Dendritic cell treated with granulocyte-macrophage colony-stimulating factor and Interleukin-4, amounts not matched to agents 40 ng/mL and 50 ng/mL, for 4 days (primary cell): ENCODE results near the gene TMEM207.

ENCODE experiments used
- H3K27ac Mint-ChIP-seq: one replicate; pipeline ENCODE4 v1.8.0; 2022; ENCODE audit warnings: mild to moderate bottlenecking, mixed read lengths
- H3K27me3 Mint-ChIP-seq: one replicate; pipeline ENCODE4 v1.8.0; 2022; ENCODE audit warnings: mild to moderate bottlenecking, mixed read lengths
- H3K36me3 Mint-ChIP-seq: one replicate; pipeline ENCODE4 v1.8.0; 2022; ENCODE audit warnings: low read depth, mixed read lengths
- H3K4me1 Mint-ChIP-seq: one replicate; pipeline ENCODE4 v1.8.0; 2022; ENCODE audit warnings: low read depth, mixed read lengths
- H3K4me3 Mint-ChIP-seq: one replicate; pipeline ENCODE4 v1.8.0; 2022; ENCODE audit warnings: mild to moderate bottlenecking, moderate library complexity, mixed read lengths
- H3K9me3 Mint-ChIP-seq: one replicate; pipeline ENCODE4 v1.8.0; 2022; ENCODE audit warnings: mixed read lengths
- intact Hi-C: fragments of 100-400 bp; cut with micrococcal nuclease; formaldehyde crosslinking; loops from one replicate; pipeline ENCODE4 v1.15.0; 2022

TMEM207 gene

DNA sequence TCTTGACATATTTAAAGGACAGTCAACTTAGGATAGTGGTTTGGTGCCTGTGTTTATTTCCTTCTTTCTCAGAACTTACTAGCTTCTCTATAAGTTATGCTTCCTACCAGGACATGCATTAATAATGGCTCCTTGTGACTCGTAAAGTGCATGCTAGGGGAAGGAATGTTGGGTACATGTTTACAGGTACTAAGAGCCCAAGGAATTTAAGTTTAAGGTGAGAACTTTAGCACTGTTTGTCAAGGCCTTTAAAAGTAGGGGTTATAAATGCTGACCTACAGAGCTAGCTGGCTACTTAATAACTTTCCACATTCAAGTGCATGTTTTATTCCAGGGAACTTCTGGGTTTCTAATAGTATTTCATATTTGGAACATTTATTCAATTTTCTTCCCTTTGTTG, at the start of gene TMEM207:
Gene TMEM207, minus strand, starts transcription at position 101 of the 400 bp plus-strand sequence. Its CDS starts 92 bp downstream, at position 9.
- H3K4me3 Mint-ChIP-seq: no peak within 1 kb of the TSS
- H3K9me3 Mint-ChIP-seq: no peaks in the 10 kb centered on the region
- intact Hi-C loops: loop anchor here (5.0 kb wide), 2 partner anchors 62 to 248 kb away; partner anchors contain the start of gene IL1RAP
- peaks cover 15% of the 10 kb centered on the region for H3K4me1 Mint-ChIP-seq
- no peak within 1 kb of the TSS for H3K27ac Mint-ChIP-seq
- H3K27me3 Mint-ChIP-seq: peaks cover 4% of the 10 kb centered on the region
- H3K36me3 Mint-ChIP-seq: no peaks in the 10 kb centered on the region

DNA sequence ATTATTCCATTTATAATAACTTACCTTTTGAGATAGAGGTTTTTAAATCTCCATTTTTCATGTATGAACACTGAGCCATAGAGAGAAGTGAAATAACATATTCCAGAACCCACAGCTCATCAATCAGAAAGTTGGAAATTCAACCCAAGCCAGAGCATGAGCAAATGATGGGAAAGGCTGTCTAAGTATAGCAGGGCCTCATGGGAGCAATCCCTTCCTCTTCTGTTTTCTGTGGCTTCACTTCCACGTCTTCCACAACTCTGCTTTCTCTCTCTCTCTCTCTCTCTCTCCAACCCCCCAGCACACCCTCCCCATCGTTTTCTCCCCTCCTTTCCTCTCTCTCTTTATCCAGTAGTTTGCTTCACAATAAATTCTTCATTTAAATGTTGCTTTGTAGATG, 49.4 kb upstream of the TMEM207 start:
- Mint-ChIP-seq H3K27me3 (peaks cover 2% of the 10 kb centered on the region), H3K36me3 (no peaks in the 10 kb centered on the region), H3K4me1 (peaks cover 39% of the 10 kb centered on the region), H3K27ac (no peak overlapping the region), H3K9me3 (no peaks in the 10 kb centered on the region), H3K4me3 (no peak overlapping the region)
- intact Hi-C loops: loop anchor here (5.0 kb wide), 1 partner anchor 267 kb away; no protein-coding TSS in a partner anchor

DNA sequence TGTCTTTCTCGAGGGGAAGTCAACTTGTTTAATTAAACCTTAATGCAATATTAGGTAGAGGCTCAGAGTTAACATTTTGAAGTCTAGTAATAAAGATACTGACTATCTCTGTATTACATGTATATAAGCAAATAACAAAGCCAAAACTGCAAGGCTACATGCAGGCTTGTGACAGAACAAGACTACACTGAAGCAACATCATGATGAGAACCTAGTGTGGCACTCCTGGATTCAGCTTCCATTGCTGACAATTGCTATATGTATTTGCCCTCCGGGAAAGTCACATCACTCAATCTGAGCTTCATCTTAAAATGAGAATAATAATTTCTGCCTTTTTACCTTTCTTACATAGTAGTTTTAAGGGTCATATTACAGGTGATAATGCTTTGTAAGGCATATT, 48.6 kb upstream of the TMEM207 start:
- Mint-ChIP-seq H3K36me3 (no peaks in the 10 kb centered on the region), H3K4me1 (peaks cover 39% of the 10 kb centered on the region), H3K27ac (no peak overlapping the region), H3K27me3 (peaks cover 2% of the 10 kb centered on the region), H3K4me3 (no peak overlapping the region), H3K9me3 (no peaks in the 10 kb centered on the region)
- intact Hi-C loops: loop anchor here (5.0 kb wide), 1 partner anchor 266 kb away; no protein-coding TSS in a partner anchor

DNA sequence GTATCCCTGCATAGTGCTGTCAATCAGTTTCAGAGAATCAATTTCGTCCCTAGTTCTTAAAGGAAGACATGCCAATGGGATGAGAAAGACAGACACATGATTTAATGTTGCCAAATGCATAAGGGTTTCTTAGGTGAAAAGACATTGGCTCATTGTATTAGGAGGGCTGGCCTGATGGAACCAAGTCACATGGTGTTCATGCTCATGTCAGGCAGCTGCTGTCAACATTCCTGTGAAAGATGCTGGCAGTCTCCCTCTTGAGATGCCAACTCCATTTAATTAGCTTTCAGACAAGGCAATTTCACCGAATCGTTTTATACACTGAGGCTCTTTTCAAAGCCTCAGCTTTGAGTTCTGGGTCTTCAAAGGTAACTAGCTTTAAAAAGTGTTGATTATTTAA, 48.1 kb upstream of the TMEM207 start:
- Mint-ChIP-seq H3K27me3 (peaks cover 2% of the 10 kb centered on the region), H3K9me3 (no peaks in the 10 kb centered on the region), H3K36me3 (no peaks in the 10 kb centered on the region), H3K27ac (no peak overlapping the region), H3K4me3 (no peak overlapping the region), H3K4me1 (peaks cover 40% of the 10 kb centered on the region)
- intact Hi-C loops: loop anchor here (5.0 kb wide), 1 partner anchor 266 kb away; no protein-coding TSS in a partner anchor

DNA sequence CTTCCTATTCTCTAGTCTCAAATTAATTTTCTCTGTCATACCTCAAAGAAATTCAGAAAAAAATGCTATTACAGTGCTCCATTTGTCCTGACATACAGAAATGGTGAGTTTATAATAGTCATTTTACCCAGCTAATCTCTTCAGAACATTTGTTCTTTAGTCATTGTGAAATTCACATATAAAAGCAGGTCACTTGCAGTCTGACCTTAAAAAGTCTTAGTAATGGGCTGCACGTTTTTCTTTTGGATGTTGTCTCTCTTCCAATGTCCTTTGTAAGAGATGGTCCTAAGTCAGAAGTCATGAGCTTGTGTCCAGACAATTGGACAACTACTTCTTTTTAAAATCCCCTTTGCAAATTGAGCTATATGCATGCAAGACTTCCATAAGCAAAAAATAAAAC, 47.2 kb upstream of the TMEM207 start:
- H3K36me3 Mint-ChIP-seq: no peaks in the 10 kb centered on the region
- intact Hi-C loops: loop anchor here (5.0 kb wide), 1 partner anchor 265 kb away; no protein-coding TSS in a partner anchor
- no peak overlapping the region for H3K4me3 Mint-ChIP-seq
- H3K27me3 Mint-ChIP-seq: peaks cover 2% of the 10 kb centered on the region
- peaks cover 45% of the 10 kb centered on the region for H3K4me1 Mint-ChIP-seq
- peak overlapping the region; percentile 80 for H3K27ac Mint-ChIP-seq
- H3K9me3 Mint-ChIP-seq: no peaks in the 10 kb centered on the region

DNA sequence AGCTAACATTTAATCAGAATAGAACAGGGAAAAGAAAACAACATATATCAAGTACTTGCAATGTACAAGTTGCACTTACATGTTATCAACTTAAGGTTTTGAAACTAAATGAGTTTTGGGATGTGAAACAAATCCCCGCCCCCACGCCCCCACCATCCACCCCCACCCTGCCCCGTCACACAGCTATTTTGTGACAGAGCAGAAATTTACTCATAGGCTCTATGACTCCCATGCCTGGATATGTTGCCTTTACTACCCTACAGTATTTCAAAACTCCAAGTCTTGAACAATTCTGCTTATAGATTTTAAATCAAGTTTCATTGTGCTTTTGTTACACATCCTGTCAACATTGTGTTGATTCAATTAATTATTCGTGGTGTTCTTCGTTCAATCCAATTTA, 46.1 kb upstream of the TMEM207 start:
- no peaks in the 10 kb centered on the region for H3K36me3 Mint-ChIP-seq
- H3K27ac Mint-ChIP-seq: peak overlapping the region; percentile 80
- H3K9me3 Mint-ChIP-seq: no peaks in the 10 kb centered on the region
- peaks cover 7% of the 10 kb centered on the region for H3K27me3 Mint-ChIP-seq
- peaks cover 45% of the 10 kb centered on the region for H3K4me1 Mint-ChIP-seq
- no peak overlapping the region for H3K4me3 Mint-ChIP-seq
- intact Hi-C loops: loop anchor here (5.0 kb wide), 1 partner anchor 263 kb away; no protein-coding TSS in a partner anchor

DNA sequence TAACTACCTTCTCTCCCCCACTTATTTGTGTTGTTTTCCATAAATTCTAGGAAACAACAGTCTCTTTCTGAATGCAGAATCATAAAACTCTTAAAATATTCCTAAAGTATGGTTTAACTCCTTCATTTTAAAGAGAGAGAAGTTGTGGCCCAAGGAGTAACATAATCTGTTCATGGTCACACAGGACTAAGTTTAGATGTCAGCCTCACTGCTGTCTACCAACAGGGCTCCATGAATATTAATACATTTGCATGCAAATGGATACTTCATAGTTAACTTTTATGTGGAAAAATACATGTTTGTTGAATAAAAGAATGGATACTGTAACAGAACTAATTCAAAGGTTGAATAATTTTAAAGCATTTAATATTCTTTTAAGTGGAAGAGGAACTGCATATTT, 45.7 kb upstream of the TMEM207 start:
- Mint-ChIP-seq H3K27me3 (peaks cover 7% of the 10 kb centered on the region), H3K36me3 (no peaks in the 10 kb centered on the region), H3K4me3 (no peak overlapping the region), H3K4me1 (peaks cover 45% of the 10 kb centered on the region), H3K9me3 (no peaks in the 10 kb centered on the region), H3K27ac (peak overlapping the region; percentile 37)
- intact Hi-C loops: loop anchor here (5.0 kb wide), 1 partner anchor 263 kb away; no protein-coding TSS in a partner anchor

DNA sequence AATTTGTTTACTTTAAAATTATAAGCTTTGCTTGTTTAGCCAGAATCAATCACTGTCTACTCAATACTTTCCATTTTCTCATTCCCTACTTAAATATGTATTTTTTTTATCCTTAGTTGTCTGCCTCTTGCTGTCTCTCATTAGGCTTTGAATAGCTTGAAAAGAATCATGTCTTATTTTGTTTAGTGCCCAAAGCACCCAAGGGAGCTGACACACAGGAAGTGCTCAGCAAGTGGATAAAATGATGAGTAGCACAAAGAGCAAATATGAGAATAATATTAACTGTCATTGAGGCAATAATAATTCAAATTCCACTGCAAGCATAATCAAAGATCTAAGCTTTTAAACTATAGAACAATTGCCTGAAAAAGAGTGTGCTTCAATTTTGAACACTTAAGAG, 45.2 kb upstream of the TMEM207 start:
- Mint-ChIP-seq H3K4me3 (no peak overlapping the region), H3K9me3 (no peaks in the 10 kb centered on the region), H3K36me3 (no peaks in the 10 kb centered on the region), H3K4me1 (peaks cover 45% of the 10 kb centered on the region), H3K27ac (peak overlapping the region; percentile 37), H3K27me3 (peaks cover 9% of the 10 kb centered on the region)
- intact Hi-C loops: loop anchor here (5.0 kb wide), 1 partner anchor 263 kb away; no protein-coding TSS in a partner anchor

DNA sequence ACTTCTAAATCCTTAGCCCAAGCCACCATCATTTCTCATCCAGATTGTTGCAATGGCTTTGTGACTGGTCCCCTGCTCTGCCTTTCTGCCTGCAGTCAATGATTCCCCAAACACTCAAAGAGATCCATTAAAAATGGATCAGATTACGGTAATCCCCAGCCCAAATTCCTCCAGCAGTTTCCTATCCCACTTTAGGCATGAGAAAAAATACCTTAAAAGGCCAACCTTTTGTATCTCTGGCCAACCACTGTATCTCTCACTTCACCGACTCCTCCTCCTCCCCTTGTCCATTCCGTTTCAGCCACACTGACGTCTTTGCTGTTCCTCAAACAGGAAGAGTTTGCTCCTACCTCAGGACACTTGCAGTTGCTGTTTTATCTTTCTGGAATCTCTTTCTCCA, 43.3 kb upstream of the TMEM207 start:
- Mint-ChIP-seq H3K4me1 (peaks cover 43% of the 10 kb centered on the region), H3K9me3 (peaks cover 8% of the 10 kb centered on the region), H3K27me3 (peaks cover 21% of the 10 kb centered on the region), H3K4me3 (no peak overlapping the region), H3K36me3 (no peaks in the 10 kb centered on the region), H3K27ac (no peak overlapping the region)
- intact Hi-C loops: no loop called here

DNA sequence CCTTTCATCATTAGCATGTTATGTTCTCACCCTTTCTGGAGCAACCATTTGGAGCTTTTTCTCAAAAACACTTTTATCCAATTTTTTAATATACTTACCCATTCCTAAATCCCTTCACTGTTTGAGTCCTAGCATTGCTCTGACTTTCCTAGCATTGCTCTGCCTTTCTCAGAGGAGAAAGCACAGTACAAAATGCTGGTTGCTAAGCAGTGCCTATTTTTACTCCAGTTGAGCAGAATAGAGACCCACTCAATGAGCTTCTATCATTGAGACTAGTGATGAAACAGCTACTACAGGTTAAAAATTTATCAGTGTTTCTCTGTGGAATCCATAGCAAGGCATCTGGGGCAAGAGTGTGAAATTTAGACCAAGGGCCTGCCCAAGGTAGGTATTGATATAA, 42.4 kb upstream of the TMEM207 start:
- Mint-ChIP-seq H3K27ac (no peak overlapping the region), H3K36me3 (no peaks in the 10 kb centered on the region), H3K9me3 (peaks cover 8% of the 10 kb centered on the region), H3K4me1 (peaks cover 43% of the 10 kb centered on the region), H3K4me3 (no peak overlapping the region), H3K27me3 (peaks cover 27% of the 10 kb centered on the region)
- intact Hi-C loops: no loop called here

DNA sequence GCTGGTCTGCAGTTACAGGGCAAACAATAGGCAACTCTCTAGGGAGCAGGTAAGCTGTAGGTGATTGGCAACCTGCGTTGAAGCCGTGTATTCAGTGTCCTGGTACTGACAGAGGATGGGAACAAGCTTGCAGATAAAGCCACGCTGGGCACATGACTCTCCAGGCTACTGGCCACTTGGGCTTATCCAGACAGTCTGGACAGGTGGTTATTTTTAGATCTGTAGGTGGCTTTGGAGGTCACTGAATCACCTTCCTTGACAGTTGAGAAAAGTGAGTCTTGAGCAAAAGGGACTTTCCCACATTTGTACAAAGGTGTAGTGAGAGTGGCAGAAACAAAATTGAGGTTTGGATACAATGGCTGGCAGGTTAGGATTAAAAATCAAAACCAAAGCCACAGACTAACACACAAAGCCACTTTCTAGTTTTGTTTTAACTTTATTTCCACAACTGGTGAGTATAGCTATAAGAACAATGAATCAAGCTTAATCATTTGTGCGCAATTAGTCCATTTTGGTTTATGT, 41.9 kb upstream of the TMEM207 start:
- no peak overlapping the region for H3K4me3 Mint-ChIP-seq
- H3K9me3 Mint-ChIP-seq: peaks cover 8% of the 10 kb centered on the region
- no peaks in the 10 kb centered on the region for H3K36me3 Mint-ChIP-seq
- peaks cover 33% of the 10 kb centered on the region for H3K27me3 Mint-ChIP-seq
- no peak overlapping the region for H3K27ac Mint-ChIP-seq
- intact Hi-C loops: no loop called here
- peaks cover 39% of the 10 kb centered on the region for H3K4me1 Mint-ChIP-seq

DNA sequence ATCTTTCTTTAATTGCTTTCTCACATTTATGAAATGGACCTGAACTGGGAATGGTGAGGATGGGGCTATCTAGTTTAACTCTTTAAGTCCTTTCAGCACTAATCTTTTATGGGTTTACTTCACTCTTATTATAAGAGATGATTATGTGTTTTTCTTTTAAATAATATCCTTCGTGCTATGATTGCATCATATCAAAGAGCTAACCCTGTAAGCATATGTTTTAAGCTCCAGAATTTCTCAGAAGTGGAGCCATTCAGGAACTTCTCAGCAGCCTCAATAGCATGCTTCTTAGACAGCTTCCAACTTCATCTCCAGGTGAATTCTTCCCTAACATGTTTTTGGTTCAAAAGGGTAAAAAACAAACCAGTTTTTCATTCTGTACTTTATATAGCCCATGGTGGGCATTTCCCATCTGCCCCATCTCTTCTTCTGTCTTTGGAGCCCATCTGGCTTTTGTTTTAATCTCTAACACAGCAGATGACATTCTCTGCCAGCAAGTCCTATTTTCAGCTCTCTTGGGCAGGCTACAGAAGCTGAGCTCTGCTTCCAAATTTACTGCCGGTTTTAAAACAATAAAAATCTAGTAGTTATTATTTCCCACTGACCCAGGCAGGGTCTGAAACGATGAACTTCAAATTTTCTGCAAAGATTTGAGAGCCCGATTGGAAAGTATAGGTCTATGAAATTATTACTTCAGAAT, 37.4 kb upstream of the TMEM207 start:
- peaks cover 8% of the 10 kb centered on the region for H3K9me3 Mint-ChIP-seq
- no peaks in the 10 kb centered on the region for H3K36me3 Mint-ChIP-seq
- no peak overlapping the region for H3K4me3 Mint-ChIP-seq
- intact Hi-C loops: no loop called here
- H3K4me1 Mint-ChIP-seq: peaks cover 5% of the 10 kb centered on the region
- H3K27ac Mint-ChIP-seq: no peak overlapping the region
- H3K27me3 Mint-ChIP-seq: peaks cover 54% of the 10 kb centered on the region

DNA sequence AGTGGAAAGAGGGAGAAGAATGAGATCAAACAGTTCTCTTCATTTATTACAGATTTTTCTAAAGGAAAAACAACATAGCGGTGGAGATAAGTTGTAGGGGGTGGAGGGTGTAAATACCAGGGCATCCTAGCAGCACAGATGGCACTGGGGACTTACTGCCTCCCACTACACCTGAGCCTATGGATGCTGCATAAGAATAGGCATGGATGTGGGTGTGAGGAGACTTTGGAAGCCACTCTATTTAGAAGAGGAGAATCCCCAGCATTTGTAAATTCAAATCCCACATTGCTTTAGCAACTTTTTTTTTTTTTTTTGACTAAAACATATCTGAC, 36.8 kb upstream of the TMEM207 start:
- intact Hi-C loops: no loop called here
- H3K4me3 Mint-ChIP-seq: no peak overlapping the region
- no peaks in the 10 kb centered on the region for H3K36me3 Mint-ChIP-seq
- H3K27me3 Mint-ChIP-seq: peaks cover 52% of the 10 kb centered on the region
- H3K27ac Mint-ChIP-seq: no peak overlapping the region
- H3K4me1 Mint-ChIP-seq: peaks cover 5% of the 10 kb centered on the region
- H3K9me3 Mint-ChIP-seq: peaks cover 8% of the 10 kb centered on the region

DNA sequence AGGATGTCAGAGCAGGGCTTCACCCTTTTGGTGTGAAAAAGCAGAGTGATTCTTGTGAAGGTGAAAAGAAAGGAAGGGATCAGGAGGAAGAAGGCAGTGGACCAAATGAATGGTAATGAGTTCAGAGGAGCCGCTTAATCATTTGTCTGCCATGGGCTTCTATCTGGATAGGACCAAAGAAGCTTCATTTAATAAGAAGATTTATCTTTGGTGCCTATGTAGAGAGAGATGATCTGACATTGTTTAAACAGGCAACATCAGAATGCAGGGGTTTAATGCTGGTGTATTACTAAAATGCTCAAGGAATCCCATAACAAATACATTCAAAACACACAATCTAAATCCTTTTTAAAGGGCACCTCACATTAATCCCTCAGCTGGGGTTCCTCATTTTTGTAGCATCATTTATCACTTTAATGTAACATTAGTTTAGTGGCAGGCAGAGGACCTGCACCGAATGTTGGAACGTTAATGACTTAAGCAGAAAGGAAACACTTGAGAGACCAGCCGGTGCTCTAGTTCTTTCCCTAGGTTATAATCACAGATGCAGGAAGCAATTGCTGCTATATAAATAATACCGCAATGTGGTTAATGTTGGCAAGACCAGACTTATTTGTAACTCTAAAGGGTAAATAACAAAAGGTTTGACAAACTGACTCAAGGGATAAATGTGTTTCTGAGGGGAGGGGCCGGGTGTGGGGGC, 36.3 kb upstream of the TMEM207 start:
- Mint-ChIP-seq H3K4me1 (peaks cover 5% of the 10 kb centered on the region), H3K9me3 (peaks cover 8% of the 10 kb centered on the region), H3K27me3 (peaks cover 48% of the 10 kb centered on the region), H3K4me3 (no peak overlapping the region), H3K27ac (no peak overlapping the region), H3K36me3 (no peaks in the 10 kb centered on the region)
- intact Hi-C loops: no loop called here
